Thyroid gland (tissue), 4 donors: ENCODE measurements around the gene BAHCC1. TPM values are rescaled to one million over a fixed set of nuclear protein-coding genes. Genes with fewer than 3 reads are reported as not detected.

Experiments
- DNase-seq, 2 donors: peaks; one replicate each; pipeline ENCODE4 v3.0.0-alpha.2; 2019
- H3K27ac ChIP-seq, 3 donors: fragments of 200-600 bp; sonication (generic); 1 replicate in 2 of 3; 2 replicates in 1 of 3; pipeline ENCODE4 v1.5.1; 2016 to 2019; ENCODE audit warnings: mild to moderate bottlenecking in 1 of 3, moderate library complexity in 1 of 3
- H3K27me3 ChIP-seq: fragments of 200-600 bp; sonication (generic); one replicate; pipeline ENCODE4 v1.5.1; 2019
- H3K36me3 ChIP-seq, 2 donors: fragments of 200-600 bp; sonication (generic); one replicate each; pipeline ENCODE4 v1.5.1; 2016 to 2019
- H3K4me1 ChIP-seq, 2 donors: fragments of 200-600 bp; sonication (generic); one replicate each; pipeline ENCODE4 v1.5.1; 2017 to 2019
- H3K4me3 ChIP-seq, 3 donors: fragments of 200-600 bp; sonication (generic); replicated peaks in 1 of 3; 1 replicate in 2 of 3; 2 replicates in 1 of 3; pipeline ENCODE4 v1.5.1; 2016; ENCODE audit warnings: mild to moderate bottlenecking in 1 of 3
- H3K9me3 ChIP-seq: fragments of 200-600 bp; sonication (generic); one replicate; pipeline ENCODE4 v1.5.1; 2017
- POLR2A ChIP-seq, 2 donors: fragments of 450-650 bp; IDR thresholded peaks; one replicate each; pipeline ENCODE4 v1.6.1; 2017; ENCODE audit warnings: antibody characterized with exemption in 2 of 2, mild to moderate bottlenecking in 2 of 2, moderate library complexity in 1 of 2
- WGBS, 2 donors: methylation state at CpG; one replicate each; pipeline ENCODE4 v1.1.5; 2017; 5-methylcytosine and 5-hydroxymethylcytosine counted together
- intact Hi-C: fragments of 100-400 bp; cut with DNase I; formaldehyde crosslinking; loops from one replicate; pipeline ENCODE4 v1.15.1; 2023
- total RNA-seq, 4 donors: library from RNA; depleted of rRNA; stranded (reverse); fragments of >200 nt; gene quantifications; one replicate each; pipeline ENCODE4 v1.2.3, GENCODE V29; 2016
- TF ChIP-seq, protein P1 (sequence below), 6 experiments: fragments of 200-600 bp in 3 of 6; fragments of 450-650 bp in 3 of 6; sonication (generic) in 3 of 6; IDR thresholded peaks; one replicate each; pipeline ENCODE4 v1.5.1; 2016 to 2019; ENCODE audit warnings: antibody characterized with exemption in 6 of 6, mild to moderate bottlenecking in 2 of 6, inconsistent platforms in 1 of 6, moderate library complexity in 1 of 6

The BAHCC1 gene
- 10 to 100 TPM; 13.7 to 33.7 (median 23.9) TPM for total RNA-seq

DNA sequence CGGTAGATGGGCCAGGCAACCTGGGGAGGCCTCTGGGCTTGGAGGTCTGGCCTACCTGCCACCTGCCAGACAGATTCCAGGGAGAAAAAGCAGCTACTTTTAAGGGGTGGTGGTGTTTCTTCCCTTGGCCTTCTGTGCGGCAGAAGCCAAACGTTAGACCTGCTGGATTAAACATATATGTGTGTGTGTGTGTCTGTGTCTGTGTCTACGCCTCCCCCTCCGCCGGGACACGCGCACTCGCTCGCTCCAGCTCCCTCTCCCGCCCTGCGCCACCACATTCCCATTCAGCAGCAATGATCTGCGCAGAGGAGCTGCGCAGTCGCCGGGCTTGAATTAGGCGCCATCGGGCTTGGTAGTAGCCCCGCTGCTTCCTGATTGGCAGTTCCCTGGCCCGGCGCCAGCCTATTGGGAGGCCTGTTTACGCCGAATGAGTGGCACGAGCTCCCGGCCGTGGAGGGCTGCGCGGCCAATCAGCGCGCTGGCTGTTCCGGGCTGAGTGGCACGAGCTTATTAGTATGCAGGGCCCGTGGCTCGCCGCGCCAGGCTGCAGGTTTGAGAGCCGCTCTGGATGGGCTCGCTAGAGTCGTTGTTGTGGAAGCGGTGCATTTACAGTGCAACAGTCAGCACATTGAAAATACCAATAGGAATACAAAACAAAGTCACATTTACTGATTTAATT, at the start of gene BAHCC1:
Gene BAHCC1 (plus strand): TSS at position 537 of the 679 bp plus-strand sequence. CDS start 4,283 bp downstream, outside the sequence.
- peaks cover 30 to 40% of the 10 kb centered on the region in 2 donors for H3K4me1 ChIP-seq
- H3K9me3 ChIP-seq, result no peaks in the 10 kb centered on the region
- TF ChIP-seq, protein P1, sequence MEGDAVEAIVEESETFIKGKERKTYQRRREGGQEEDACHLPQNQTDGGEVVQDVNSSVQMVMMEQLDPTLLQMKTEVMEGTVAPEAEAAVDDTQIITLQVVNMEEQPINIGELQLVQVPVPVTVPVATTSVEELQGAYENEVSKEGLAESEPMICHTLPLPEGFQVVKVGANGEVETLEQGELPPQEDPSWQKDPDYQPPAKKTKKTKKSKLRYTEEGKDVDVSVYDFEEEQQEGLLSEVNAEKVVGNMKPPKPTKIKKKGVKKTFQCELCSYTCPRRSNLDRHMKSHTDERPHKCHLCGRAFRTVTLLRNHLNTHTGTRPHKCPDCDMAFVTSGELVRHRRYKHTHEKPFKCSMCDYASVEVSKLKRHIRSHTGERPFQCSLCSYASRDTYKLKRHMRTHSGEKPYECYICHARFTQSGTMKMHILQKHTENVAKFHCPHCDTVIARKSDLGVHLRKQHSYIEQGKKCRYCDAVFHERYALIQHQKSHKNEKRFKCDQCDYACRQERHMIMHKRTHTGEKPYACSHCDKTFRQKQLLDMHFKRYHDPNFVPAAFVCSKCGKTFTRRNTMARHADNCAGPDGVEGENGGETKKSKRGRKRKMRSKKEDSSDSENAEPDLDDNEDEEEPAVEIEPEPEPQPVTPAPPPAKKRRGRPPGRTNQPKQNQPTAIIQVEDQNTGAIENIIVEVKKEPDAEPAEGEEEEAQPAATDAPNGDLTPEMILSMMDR (IDR thresholded peaks at IDR 0.05), result peak in 1 of 6 experiments; percentile 21
- peak; percentile 81 to 99 for TF ChIP-seq POLR2A (IDR thresholded peaks at IDR 0.05)
- peak within 1 kb of the TSS; percentile 86 to 97 (median 90) for H3K27ac ChIP-seq
- 0 to 1% methylated on average over 34 to 40 of the region's 40 CpGs for WGBS, 2 donors
- DNase-seq, result peak; percentile 100
- H3K36me3 ChIP-seq, result no peaks in the 10 kb centered on the region
- intact Hi-C loops, result loop anchor here (5.0 kb wide), 1 partner anchor 87 kb away; no protein-coding TSS in a partner anchor
- H3K4me3 ChIP-seq, result peak within 1 kb of the TSS; percentile 65 to 83 (median 79)
- H3K27me3 ChIP-seq, result no peaks in the 10 kb centered on the region

DNA sequence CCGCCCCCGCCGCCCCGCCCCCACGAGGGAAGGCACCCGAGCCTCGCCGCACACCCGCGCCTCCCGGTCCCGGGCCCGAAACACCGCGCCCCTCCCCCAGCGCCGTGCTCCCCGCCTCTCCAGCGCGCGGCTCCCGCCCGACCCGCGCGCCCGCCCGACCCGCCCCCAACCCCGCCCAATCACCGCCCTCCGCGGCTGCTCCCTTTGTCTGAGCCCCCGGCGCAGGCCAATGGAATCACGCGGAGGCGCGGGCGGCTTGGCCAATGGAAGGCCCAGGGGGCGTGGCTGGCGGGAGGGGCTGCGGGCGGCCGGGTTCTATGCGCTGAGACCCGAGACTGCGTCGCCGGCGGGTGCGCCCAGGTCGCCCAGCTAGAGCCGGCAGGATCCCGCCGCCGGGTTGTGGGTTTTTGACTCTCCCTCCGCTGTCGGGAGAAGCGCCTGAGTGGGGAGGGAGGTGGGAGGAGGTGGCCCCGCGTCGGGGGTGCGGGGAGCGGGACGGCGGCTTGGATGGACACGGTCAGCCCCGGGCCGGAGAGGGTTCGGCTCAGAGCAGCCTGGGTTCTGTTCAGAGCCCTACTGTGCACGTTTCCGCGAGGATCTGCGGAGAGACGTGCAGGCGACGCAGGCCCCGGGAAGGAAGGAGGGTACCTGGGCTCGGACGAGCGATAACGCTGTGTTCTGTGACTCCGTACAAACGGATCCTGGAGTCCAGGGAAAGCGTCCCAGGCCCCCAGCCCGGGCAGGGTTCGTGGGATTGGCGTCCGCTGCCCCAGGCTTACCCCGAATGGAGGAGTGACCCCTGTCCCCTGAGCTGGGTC, 49.0 kb upstream of the BAHCC1 start:
- 13 to 20% methylated on average over 12 to 23 of the region's 91 CpGs for WGBS, 2 donors
- Histone ChIP-seq H3K27ac (peak overlapping the region; percentile 37 to 77 (median 65)), H3K9me3 (no peaks in the 10 kb centered on the region), H3K27me3 (no peaks in the 10 kb centered on the region), H3K36me3 (no peaks in the 10 kb centered on the region), H3K4me1 (peaks cover 12% of the 10 kb centered on the region in 2 donors), H3K4me3 (peak overlapping the region in 2 of 3 donors; percentile 51 to 69)
- intact Hi-C loops, result no loop called here
- peak; percentile 99 to 100 for DNase-seq
- TF ChIP-seq POLR2A (IDR thresholded peaks at IDR 0.05), result peak; percentile 33 to 92
- TF ChIP-seq, protein P1 (IDR thresholded peaks at IDR 0.05), result no peak

DNA sequence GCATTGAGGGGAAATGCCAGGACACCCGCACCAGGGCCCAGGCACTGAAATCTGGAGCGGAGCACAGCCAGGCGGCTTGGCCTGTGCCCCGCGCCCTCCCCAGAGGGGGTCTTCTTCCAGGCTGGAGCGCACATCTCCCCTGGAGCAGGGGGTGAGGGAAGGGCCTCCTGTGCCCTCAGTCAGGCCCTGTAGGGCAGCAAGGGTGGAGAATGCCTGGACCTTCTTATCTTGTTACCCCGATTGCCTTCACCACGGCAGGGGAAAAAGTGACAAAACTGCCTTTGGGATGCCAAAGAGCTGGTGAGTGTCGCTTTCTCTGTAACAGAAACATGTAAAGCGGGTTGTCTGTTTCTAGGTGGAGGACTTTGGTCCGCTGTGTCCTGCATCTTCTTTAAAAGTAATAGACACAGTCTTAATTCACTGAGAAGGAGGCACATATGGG, 48.3 kb upstream of the BAHCC1 start:
- Histone ChIP-seq H3K27me3 (no peaks in the 10 kb centered on the region), H3K9me3 (no peaks in the 10 kb centered on the region), H3K36me3 (no peaks in the 10 kb centered on the region), H3K4me1 (peaks cover 5% of the 10 kb centered on the region in 2 donors), H3K27ac (peak overlapping the region in 1 of 3 donors; percentile 37), H3K4me3 (peak overlapping the region in 1 of 3 donors; percentile 51)
- no peak for DNase-seq
- TF ChIP-seq, protein P1 (IDR thresholded peaks at IDR 0.05), result no peak
- no peak for TF ChIP-seq POLR2A (IDR thresholded peaks at IDR 0.05)
- WGBS, 2 donors, result 89 to 98% methylated on average over 5 to 8 of the region's 11 CpGs
- intact Hi-C loops, result no loop called here

DNA sequence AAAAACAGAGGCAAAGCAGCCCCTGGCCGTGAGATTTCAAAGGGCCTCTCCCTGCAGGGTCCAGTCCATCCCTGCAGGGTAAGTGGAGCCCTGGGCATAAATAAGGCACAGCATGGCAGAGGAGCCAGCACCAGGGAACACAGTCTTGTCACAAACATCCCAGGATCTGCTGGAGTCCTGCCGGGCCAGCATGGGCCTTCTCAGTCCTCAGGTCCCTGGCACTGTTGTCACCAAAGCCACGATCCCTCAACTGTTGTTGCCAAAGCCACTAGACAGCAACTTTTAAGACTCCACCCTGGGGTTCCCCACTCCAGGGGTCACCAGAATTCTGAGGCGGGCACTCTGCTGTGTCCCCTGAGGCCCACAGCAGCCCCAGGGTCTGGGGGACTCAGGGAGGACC, 47.8 kb upstream of the BAHCC1 start:
- H3K4me3 ChIP-seq, result no peak overlapping the region
- TF ChIP-seq, protein P1 (IDR thresholded peaks at IDR 0.05), result no peak
- no peak for TF ChIP-seq POLR2A (IDR thresholded peaks at IDR 0.05)
- H3K27ac ChIP-seq, result no peak overlapping the region
- peaks cover 5% of the 10 kb centered on the region in 2 donors for H3K4me1 ChIP-seq
- H3K9me3 ChIP-seq, result no peaks in the 10 kb centered on the region
- H3K36me3 ChIP-seq, result no peaks in the 10 kb centered on the region
- intact Hi-C loops, result no loop called here
- H3K27me3 ChIP-seq, result no peaks in the 10 kb centered on the region
- DNase-seq, result no peak
- WGBS, 2 donors, result 91 to 100% methylated on average over 3 to 4 of the region's 4 CpGs
